Measurements from ENCODE around the gene DDIT4.
A peak's percentile ranks its signal among the peaks of the same experiment; 100 is the strongest.
"Not testable (repeated sequence)": the region's sequence is repeated elsewhere in the genome, so short reads cannot be mapped to it uniquely, and the experiment has no call there.

Gene DDIT4

GRCh38 chr10:72268475-72269200 lies 5.1 kb upstream of the DDIT4 start:
- DNase-seq, result not testable (repeated sequence)

GRCh38 chr10:72270607-72271281 lies 3.0 kb upstream of the DDIT4 start:
- no peak for DNase-seq

- DNase-seq, result peak; percentile 43
These were observed 875 bp upstream of the DDIT4 start for GRCh38 chr10:72272689-72273409.

- no peak for DNase-seq
These were observed 547 bp downstream of the DDIT4 start for GRCh38 chr10:72274213-72274729.

GRCh38 chr10:72274730-72275350 lies 1.1 kb downstream of the DDIT4 start:
- peak; percentile 77 for DNase-seq

- peak; percentile 38 for DNase-seq
These were observed 1.8 kb downstream of the DDIT4 start for GRCh38 chr10:72275351-72276012.

GRCh38 chr10:72276013-72276387 lies 2.3 kb downstream of the DDIT4 start:
- DNase-seq, result peak; percentile 40

- no peak for DNase-seq
These were observed 3.0 kb downstream of the DDIT4 start for GRCh38 chr10:72276421-72277339.

GRCh38 chr10:72277340-72277995 lies 3.7 kb downstream of the DDIT4 start:
- DNase-seq, result no peak

GRCh38 chr10:72277996-72278667 lies 4.4 kb downstream of the DDIT4 start:
- DNase-seq, result no peak

GRCh38 chr10:72278668-72279393 lies 5.1 kb downstream of the DDIT4 start:
- no peak for DNase-seq

GRCh38 chr10:72279587-72279986 lies 5.9 kb downstream of the DDIT4 start:
- not testable (repeated sequence) for DNase-seq

GRCh38 chr10:72283131-72283530 lies 9.4 kb downstream of the DDIT4 start:
- no peak for DNase-seq

GRCh38 chr10:72285972-72286521 lies 12.3 kb downstream of the DDIT4 start:
- no peak for DNase-seq

GRCh38 chr10:72291019-72291532 lies 17.4 kb downstream of the DDIT4 start:
- no peak for DNase-seq

- DNase-seq, result peak; percentile 52
These were observed 18.5 kb downstream of the DDIT4 start for GRCh38 chr10:72292223-72292691.

GRCh38 chr10:72295330-72295910 lies 21.7 kb downstream of the DDIT4 start:
- no peak for DNase-seq

- DNase-seq, result not testable (repeated sequence)
These were observed 23.1 kb downstream of the DDIT4 start for GRCh38 chr10:72296829-72297280.

All from stimulated activated CD4-positive, alpha-beta T cell treated with anti-CD3 and anti-CD28 coated beads, Interleukin-4, amount 100 ng/mL, for 1 hour (primary cell).